SK-N-SH (cell line): ENCODE data around the gene KLHDC7B. TPM values are rescaled to one million over a fixed set of nuclear protein-coding genes. Genes with fewer than 3 reads are reported as not detected.

Source experiments
- CTCF ChIA-PET: fragments of 300-600, 350-600 bp; formaldehyde crosslinking; extraction: SDS; loops from one replicate; lab custom pipeline; 2021; lab: Yijun Ruan, JAX
- POLR2A ChIA-PET: fragments of 350-600 bp; sonication (Branson Sonifier 250); formaldehyde crosslinking; extraction: SDS; loops from one replicate; lab custom pipeline; 2020; ENCODE audit warnings: antibody characterized with exemption, inconsistent platforms; lab: Yijun Ruan, JAX
- DNase-seq: peaks from one replicate; pipeline ENCODE4 v3.0.0; 2012
- H2AFZ ChIP-seq: fragments of 200-600 bp; sonication (generic); 2 replicates; pipeline ENCODE4 v1.8.1; 2016; ENCODE audit warnings: antibody characterized with exemption, mild to moderate bottlenecking, low read depth
- H3F3A ChIP-seq: fragments of 200-600 bp; sonication (generic); replicated peaks from 2 replicates; pipeline ENCODE3; 2016; ENCODE audit warnings: antibody characterized with exemption, mild to moderate bottlenecking; ENCODE audit not compliant: insufficient read depth
- H3K27ac ChIP-seq, 2 experiments: fragments of 200-500 bp in 1 of 2; fragments of 200-600 bp in 1 of 2; sonication (Bioruptor generic) in 1 of 2; sonication (generic), shearing (Covaris generic) in 1 of 2; 2 replicates each; pipeline versions ENCODE4 v1.5.1 to v1.6.1; 2014 to 2016; ENCODE audit warnings: low read depth in 2 of 2, inconsistent platforms in 1 of 2, low read length in 1 of 2, mild to moderate bottlenecking in 1 of 2, mixed read lengths in 1 of 2
- H3K27me3 ChIP-seq: fragments of 200-600 bp; sonication (generic), shearing (Covaris generic); 2 replicates; pipeline ENCODE4 v1.6.1; 2016; ENCODE audit warnings: mixed run types; ENCODE audit not compliant: insufficient read depth
- H3K36me3 ChIP-seq, 2 experiments: fragments of 200-500 bp in 1 of 2; fragments of 200-600 bp in 1 of 2; sonication (Bioruptor generic) in 1 of 2; sonication (generic) in 1 of 2; replicated peaks in 1 of 2; 2 replicates each; pipeline versions ENCODE3 to v1.5.1; 2014 to 2016; ENCODE audit warnings: low read length in 1 of 2, mild to moderate bottlenecking in 1 of 2; ENCODE audit not compliant: insufficient read depth in 2 of 2, control insufficient read depth in 1 of 2
- H3K4me1 ChIP-seq, 2 experiments: fragments of 200-500 bp in 1 of 2; fragments of 200-600 bp in 1 of 2; sonication (Bioruptor generic) in 1 of 2; sonication (generic), shearing (Covaris generic) in 1 of 2; 2 replicates each; pipeline versions ENCODE4 v1.5.1 to v1.6.1; 2014 to 2016; ENCODE audit warnings: low read depth in 1 of 2, low read length in 1 of 2, mixed run types in 1 of 2; ENCODE audit not compliant: insufficient read depth in 2 of 2, control insufficient read depth in 1 of 2
- H3K4me2 ChIP-seq: fragments of 200-600 bp; sonication (generic), shearing (Covaris generic); 2 replicates; pipeline ENCODE4 v1.6.1; 2017; ENCODE audit warnings: mixed run types
- H3K4me3 ChIP-seq, 2 experiments: fragments of 200-500 bp in 1 of 2; fragments of 200-600 bp in 1 of 2; sonication (Bioruptor generic) in 1 of 2; sonication (generic), shearing (Covaris generic) in 1 of 2; 2 replicates each; pipeline versions ENCODE4 v1.5.1 to v1.8.1; 2014 to 2016; ENCODE audit warnings: low read depth in 2 of 2, inconsistent platforms in 1 of 2, low read length in 1 of 2, mild to moderate bottlenecking in 1 of 2, mixed read lengths in 1 of 2, moderate library complexity in 1 of 2
- H3K79me2 ChIP-seq: fragments of 200-600 bp; sonication (generic); 2 replicates; pipeline ENCODE4 v1.8.1; 2017; ENCODE audit warnings: mild to moderate bottlenecking; ENCODE audit not compliant: insufficient read depth
- H3K9ac ChIP-seq: fragments of 200-600 bp; sonication (generic); 2 replicates; pipeline ENCODE4 v1.6.1; 2017; ENCODE audit warnings: mixed run types
- H3K9me2 ChIP-seq: fragments of 200-600 bp; sonication (generic); 2 replicates; pipeline ENCODE4 v1.6.1; 2017; ENCODE audit warnings: mixed run types
- H3K9me3 ChIP-seq: fragments of 200-600 bp; sonication (generic); 2 replicates; pipeline ENCODE4 v1.6.1; 2017; ENCODE audit warnings: mixed run types, mild to moderate bottlenecking, moderate library complexity
- H4K20me1 ChIP-seq: fragments of 200-600 bp; sonication (generic); 2 replicates; pipeline ENCODE4 v1.6.1; 2017; ENCODE audit warnings: mild to moderate bottlenecking, mixed run types; ENCODE audit not compliant: insufficient read depth
- CHD2 ChIP-seq: fragments of 150-350 bp; IDR thresholded peaks from 2 replicates; pipeline ENCODE4 v1.6.1; 2018; ENCODE audit warnings: low read length; ENCODE audit not compliant: partially characterized antibody
- ELF1 ChIP-seq: IDR thresholded peaks from 2 replicates; pipeline ENCODE4 v1.4.0; 2012
- EP300 ChIP-seq, 2 experiments: IDR thresholded peaks; 2 replicates each; pipeline versions ENCODE4 v1.4.0 to v1.6.1; 2012; ENCODE audit warnings: borderline replicate concordance in 1 of 2, low read depth in 1 of 2, low read length in 1 of 2
- FOSL2 ChIP-seq: IDR thresholded peaks from 2 replicates; pipeline ENCODE4 v1.4.0; 2012; ENCODE audit warnings: low read depth, mild to moderate bottlenecking, moderate library complexity, borderline replicate concordance
- FOXM1 ChIP-seq: IDR thresholded peaks from 2 replicates; pipeline ENCODE4 v1.4.0; 2012; ENCODE audit warnings: low read depth, mild to moderate bottlenecking
- GATA2 ChIP-seq: sonication (generic); formaldehyde crosslinking; IDR thresholded peaks from 2 replicates; pipeline ENCODE4 v1.5.0; 2020; ENCODE audit warnings: mild to moderate bottlenecking, missing genetic modification reagents
- JUND ChIP-seq: IDR thresholded peaks from 2 replicates; pipeline ENCODE4 v1.4.0; 2012
- MEF2A ChIP-seq: IDR thresholded peaks from 2 replicates; pipeline ENCODE4 v1.4.0; 2012; ENCODE audit warnings: low read depth, borderline replicate concordance
- NFIC ChIP-seq: IDR thresholded peaks from 2 replicates; pipeline ENCODE4 v1.4.0; 2012; ENCODE audit warnings: borderline replicate concordance
- NRF1 ChIP-seq: IDR thresholded peaks from 2 replicates; pipeline ENCODE4 v1.6.1; 2012; ENCODE audit warnings: low read depth, mild to moderate bottlenecking, low read length
- POLR2AphosphoS5 ChIP-seq: IDR thresholded peaks from 2 replicates; pipeline ENCODE4 v1.6.1; 2012; ENCODE audit warnings: low read depth, low read length
- RAD21 ChIP-seq: IDR thresholded peaks from 2 replicates; pipeline ENCODE4 v1.6.1; 2012; ENCODE audit warnings: mild to moderate bottlenecking, low read length
- RFX5 ChIP-seq: IDR thresholded peaks from 2 replicates; pipeline ENCODE4 v1.6.1; 2012; ENCODE audit warnings: mild to moderate bottlenecking, improper control_type of control experiment, low read length
- TAF1 ChIP-seq: IDR thresholded peaks from 2 replicates; pipeline ENCODE4 v1.6.1; 2012; ENCODE audit warnings: low read depth, mild to moderate bottlenecking, low read length, moderate library complexity, borderline replicate concordance
- YY1 ChIP-seq: IDR thresholded peaks from 2 replicates; pipeline ENCODE4 v1.4.0; 2012; ENCODE audit warnings: low read depth, mild to moderate bottlenecking
- WGBS: methylation state at CpG from one replicate; pipeline ENCODE4 v1.1.6; 2017; ENCODE audit warnings: low lambda C conversion rate; 5-methylcytosine and 5-hydroxymethylcytosine counted together
- polyA plus RNA-seq, 3 experiments: library from polyadenylated mRNA; depleted of rRNA; stranded (reverse); fragments of >200 nt; gene quantifications; 2 replicates each; pipeline ENCODE4 v1.2.3, GENCODE V29; 2012
- TF ChIP-seq, protein P1 (sequence below): fragments of 200-600 bp; sonication (generic); IDR thresholded peaks from 2 replicates; pipeline ENCODE4 v1.6.1; 2017; ENCODE audit warnings: antibody characterized with exemption, mild to moderate bottlenecking, moderate library complexity
- TF ChIP-seq, protein P2 (sequence below): IDR thresholded peaks from 2 replicates; pipeline ENCODE4; 2012
- TF ChIP-seq, protein P3 (sequence below): IDR thresholded peaks from 2 replicates; pipeline ENCODE4 v1.6.1; 2012; ENCODE audit warnings: mild to moderate bottlenecking, low read depth, low read length, moderate library complexity

The KLHDC7B gene
- polyA plus RNA-seq, 1 of the 3 experiments (the other 2 are of a cell fraction) = 0.07 TPM

DNA sequence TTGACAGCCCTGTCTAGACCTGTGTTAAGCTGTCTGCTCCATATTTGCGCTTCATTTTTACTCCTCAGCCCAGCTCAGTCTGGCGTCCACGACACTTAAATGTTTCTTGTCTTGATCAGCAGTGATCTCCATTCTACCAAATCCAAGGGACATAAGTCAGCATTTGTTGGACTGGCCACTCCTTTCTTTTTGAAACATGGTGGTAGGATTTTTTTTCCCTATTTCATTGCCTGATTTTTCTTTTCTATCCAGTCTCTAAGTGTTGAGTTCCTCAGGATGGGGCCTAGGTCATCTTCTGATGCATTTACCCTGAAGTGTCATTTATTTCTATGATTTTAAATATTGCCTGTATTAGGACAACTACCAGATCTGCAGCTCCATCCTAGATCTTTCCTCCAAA lies 36.8 kb upstream of the KLHDC7B start:
- H3K79me2 ChIP-seq = peaks cover 81% of the 10 kb centered on the region

DNA sequence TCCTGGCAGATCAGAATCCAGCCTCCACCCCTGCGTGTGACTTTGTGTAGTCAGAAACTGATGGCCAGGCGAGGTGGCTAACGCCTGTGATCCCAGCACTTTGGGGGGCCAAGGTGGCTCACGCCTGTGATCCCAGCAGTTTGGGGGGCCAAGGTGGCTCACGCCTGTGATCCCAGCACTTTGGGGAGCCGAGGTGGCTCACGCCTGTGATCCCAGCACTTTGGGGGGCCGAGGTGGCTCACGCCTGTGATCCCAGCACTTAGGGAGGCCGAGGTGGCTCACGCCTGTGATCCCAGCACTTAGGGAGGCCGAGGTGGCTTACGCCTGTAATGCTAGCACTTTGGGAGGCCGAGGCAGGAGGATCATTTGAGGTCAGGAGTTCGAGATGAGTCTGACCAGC lies 32.5 kb upstream of the KLHDC7B start:
- H3K4me3 ChIP-seq = no peak overlapping the region
- peaks cover 85% of the 10 kb centered on the region for H3K79me2 ChIP-seq
- no peak for DNase-seq
- H3K27ac ChIP-seq = no peak overlapping the region
- peaks cover 6% of the 10 kb centered on the region for H3F3A ChIP-seq
- no peaks in the 10 kb centered on the region for H3K9me3 ChIP-seq
- H3K27me3 ChIP-seq = no peaks in the 10 kb centered on the region
- 92% methylated on average over 4 of the region's 15 CpGs for WGBS
- no peak overlapping the region for H3K4me2 ChIP-seq
- ChIA-PET POLR2A (no interaction called here), CTCF (interaction anchor here (0.6 to 1.0 kb wide), 2 partner anchors 12 to 16 kb away, joined by 3 to 4 read pairs; partner anchors contain the start of gene SCO2)
- H3K4me1 ChIP-seq = peaks cover 3 to 7% of the 10 kb centered on the region in 2 experiments; a peak in 3 of 4 replicates
- H3K9me2 ChIP-seq = no peaks in the 10 kb centered on the region
- H3K9ac ChIP-seq = no peak overlapping the region
- 0 out of 2 replicates have a peak, but pooled peaks cover 4% of the 10 kb centered on the region for H4K20me1 ChIP-seq
- H2AFZ ChIP-seq = no peak overlapping the region
- H3K36me3 ChIP-seq = peaks cover 0 to 13% of the 10 kb centered on the region in 2 experiments
- no peak for TF ChIP-seq FOSL2
- no peak for TF ChIP-seq RAD21
- TF ChIP-seq POLR2AphosphoS5 = no peak
- no peak for TF ChIP-seq CHD2
- TF ChIP-seq, protein P1, sequence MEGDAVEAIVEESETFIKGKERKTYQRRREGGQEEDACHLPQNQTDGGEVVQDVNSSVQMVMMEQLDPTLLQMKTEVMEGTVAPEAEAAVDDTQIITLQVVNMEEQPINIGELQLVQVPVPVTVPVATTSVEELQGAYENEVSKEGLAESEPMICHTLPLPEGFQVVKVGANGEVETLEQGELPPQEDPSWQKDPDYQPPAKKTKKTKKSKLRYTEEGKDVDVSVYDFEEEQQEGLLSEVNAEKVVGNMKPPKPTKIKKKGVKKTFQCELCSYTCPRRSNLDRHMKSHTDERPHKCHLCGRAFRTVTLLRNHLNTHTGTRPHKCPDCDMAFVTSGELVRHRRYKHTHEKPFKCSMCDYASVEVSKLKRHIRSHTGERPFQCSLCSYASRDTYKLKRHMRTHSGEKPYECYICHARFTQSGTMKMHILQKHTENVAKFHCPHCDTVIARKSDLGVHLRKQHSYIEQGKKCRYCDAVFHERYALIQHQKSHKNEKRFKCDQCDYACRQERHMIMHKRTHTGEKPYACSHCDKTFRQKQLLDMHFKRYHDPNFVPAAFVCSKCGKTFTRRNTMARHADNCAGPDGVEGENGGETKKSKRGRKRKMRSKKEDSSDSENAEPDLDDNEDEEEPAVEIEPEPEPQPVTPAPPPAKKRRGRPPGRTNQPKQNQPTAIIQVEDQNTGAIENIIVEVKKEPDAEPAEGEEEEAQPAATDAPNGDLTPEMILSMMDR = no peak
- TF ChIP-seq MEF2A = no peak
- TF ChIP-seq ELF1 = no peak
- no peak for TF ChIP-seq YY1
- no peak for TF ChIP-seq EP300 (IDR thresholded peaks at IDR 0.05; ENCODE audit: borderline replicate concordance in 1 of 2, low read depth in 1 of 2, low read length in 1 of 2)
- no peak for TF ChIP-seq TAF1
- TF ChIP-seq GATA2 = no peak
- no peak for TF ChIP-seq FOXM1
- TF ChIP-seq, protein P2, sequence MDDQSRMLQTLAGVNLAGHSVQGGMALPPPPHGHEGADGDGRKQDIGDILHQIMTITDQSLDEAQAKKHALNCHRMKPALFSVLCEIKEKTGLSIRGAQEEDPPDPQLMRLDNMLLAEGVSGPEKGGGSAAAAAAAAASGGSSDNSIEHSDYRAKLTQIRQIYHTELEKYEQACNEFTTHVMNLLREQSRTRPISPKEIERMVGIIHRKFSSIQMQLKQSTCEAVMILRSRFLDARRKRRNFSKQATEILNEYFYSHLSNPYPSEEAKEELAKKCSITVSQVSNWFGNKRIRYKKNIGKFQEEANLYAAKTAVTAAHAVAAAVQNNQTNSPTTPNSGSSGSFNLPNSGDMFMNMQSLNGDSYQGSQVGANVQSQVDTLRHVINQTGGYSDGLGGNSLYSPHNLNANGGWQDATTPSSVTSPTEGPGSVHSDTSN = no peak

More for the DNA sequence above, 36.8 kb upstream of the KLHDC7B start:
- H4K20me1 ChIP-seq = 0 out of 2 replicates have a peak, but pooled peaks cover 4% of the 10 kb centered on the region
- POLR2A ChIA-PET = interaction anchor here (2.0 kb wide), 1 partner anchor 17 kb away, joined by 11 read pairs; the partner anchor contains the start of gene SCO2
- TF ChIP-seq YY1 = no peak
- no peak for TF ChIP-seq RFX5
- TF ChIP-seq, protein P2 = no peak
- TF ChIP-seq FOSL2 = no peak
- TF ChIP-seq NFIC = no peak
- TF ChIP-seq NRF1 = no peak
- TF ChIP-seq RAD21 = no peak
- TF ChIP-seq POLR2AphosphoS5 = no peak
- TF ChIP-seq, protein P3, sequence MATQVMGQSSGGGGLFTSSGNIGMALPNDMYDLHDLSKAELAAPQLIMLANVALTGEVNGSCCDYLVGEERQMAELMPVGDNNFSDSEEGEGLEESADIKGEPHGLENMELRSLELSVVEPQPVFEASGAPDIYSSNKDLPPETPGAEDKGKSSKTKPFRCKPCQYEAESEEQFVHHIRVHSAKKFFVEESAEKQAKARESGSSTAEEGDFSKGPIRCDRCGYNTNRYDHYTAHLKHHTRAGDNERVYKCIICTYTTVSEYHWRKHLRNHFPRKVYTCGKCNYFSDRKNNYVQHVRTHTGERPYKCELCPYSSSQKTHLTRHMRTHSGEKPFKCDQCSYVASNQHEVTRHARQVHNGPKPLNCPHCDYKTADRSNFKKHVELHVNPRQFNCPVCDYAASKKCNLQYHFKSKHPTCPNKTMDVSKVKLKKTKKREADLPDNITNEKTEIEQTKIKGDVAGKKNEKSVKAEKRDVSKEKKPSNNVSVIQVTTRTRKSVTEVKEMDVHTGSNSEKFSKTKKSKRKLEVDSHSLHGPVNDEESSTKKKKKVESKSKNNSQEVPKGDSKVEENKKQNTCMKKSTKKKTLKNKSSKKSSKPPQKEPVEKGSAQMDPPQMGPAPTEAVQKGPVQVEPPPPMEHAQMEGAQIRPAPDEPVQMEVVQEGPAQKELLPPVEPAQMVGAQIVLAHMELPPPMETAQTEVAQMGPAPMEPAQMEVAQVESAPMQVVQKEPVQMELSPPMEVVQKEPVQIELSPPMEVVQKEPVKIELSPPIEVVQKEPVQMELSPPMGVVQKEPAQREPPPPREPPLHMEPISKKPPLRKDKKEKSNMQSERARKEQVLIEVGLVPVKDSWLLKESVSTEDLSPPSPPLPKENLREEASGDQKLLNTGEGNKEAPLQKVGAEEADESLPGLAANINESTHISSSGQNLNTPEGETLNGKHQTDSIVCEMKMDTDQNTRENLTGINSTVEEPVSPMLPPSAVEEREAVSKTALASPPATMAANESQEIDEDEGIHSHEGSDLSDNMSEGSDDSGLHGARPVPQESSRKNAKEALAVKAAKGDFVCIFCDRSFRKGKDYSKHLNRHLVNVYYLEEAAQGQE = no peak
- TF ChIP-seq JUND = no peak
- TF ChIP-seq, all 33 proteins: peak for 0
- Histone ChIP-seq H3K9ac (peak overlapping the region; percentile 77), H3F3A (peaks cover 6% of the 10 kb centered on the region), H3K27ac (peak overlapping the region; percentile 69 to 83; a peak in 3 of 4 replicates), H3K9me2 (no peaks in the 10 kb centered on the region), H2AFZ (peak overlapping the region; percentile 66; the same call in 1 of the 2 replicates), H3K36me3 (peaks cover 0 to 7% of the 10 kb centered on the region in 2 experiments), H3K4me3 (peak overlapping the region; percentile 79 to 85), H3K4me2 (peak overlapping the region; percentile 96), H3K4me1 (peaks cover 7 to 14% of the 10 kb centered on the region in 2 experiments; a peak in 3 of 4 replicates), H3K27me3 (no peaks in the 10 kb centered on the region), H3K9me3 (no peaks in the 10 kb centered on the region)
- 3% methylated on average over 3 of the region's 3 CpGs for WGBS
- CTCF ChIA-PET = interaction anchor here (2.6 to 3.1 kb wide), 3 partner anchors 11 to 54 kb away, joined by 12 to 20 read pairs (median 14); partner anchors contain the start of genes SCO2 and SYCE3
- DNase-seq = no peak
